Skeletal muscle satellite cell (primary cell): ENCODE measurements around the gene C9orf50.

Source experiments
- H3K27me3 ChIP-seq: 2 replicates; pipeline ENCODE4 v1.7.0; 2013; ENCODE audit warnings: low read length; ENCODE audit not compliant: control insufficient read depth, insufficient read depth
- H3K36me3 ChIP-seq: 2 replicates; pipeline ENCODE4 v1.7.0; 2013; ENCODE audit warnings: mild to moderate bottlenecking, control low read depth, low read length; ENCODE audit not compliant: insufficient read depth
- H3K4me1 ChIP-seq: 2 replicates; pipeline ENCODE4 v1.7.0; 2013; ENCODE audit warnings: low read length; ENCODE audit not compliant: control insufficient read depth, insufficient read depth
- H3K4me2 ChIP-seq: 2 replicates; pipeline ENCODE4 v1.7.0; 2013; ENCODE audit warnings: mild to moderate bottlenecking, low read length
- H3K4me3 ChIP-seq: 2 replicates; pipeline ENCODE4 v1.7.0; 2013; ENCODE audit warnings: low read length
- H3K9ac ChIP-seq: 2 replicates; pipeline ENCODE4 v1.7.0; 2013; ENCODE audit warnings: mild to moderate bottlenecking, low read depth, low read length, moderate library complexity
- H3K9me3 ChIP-seq: replicated peaks from 2 replicates; pipeline ENCODE4 v1.7.0; 2013; ENCODE audit warnings: mild to moderate bottlenecking, control low read depth, low read length

Gene C9orf50

GRCh38 chr9:129656795-129657390, 36.0 kb upstream of the C9orf50 start:
- Histone ChIP-seq H3K36me3 (no peaks in the 10 kb centered on the region), H3K4me1 (peaks cover 10% of the 10 kb centered on the region), H3K9me3 (no peaks in the 10 kb centered on the region), H3K27me3 (peaks cover 45% of the 10 kb centered on the region), H3K4me2 (peak overlapping the region; percentile 46), H3K4me3 (no peak overlapping the region), H3K9ac (no peak overlapping the region)

GRCh38 chr9:129655696-129656095, 34.8 kb upstream of the C9orf50 start:
- H3K36me3 ChIP-seq, result no peaks in the 10 kb centered on the region
- H3K4me2 ChIP-seq, result no peak overlapping the region
- no peaks in the 10 kb centered on the region for H3K9me3 ChIP-seq
- no peak overlapping the region for H3K4me3 ChIP-seq
- no peak overlapping the region for H3K9ac ChIP-seq
- H3K27me3 ChIP-seq, result peaks cover 43% of the 10 kb centered on the region
- H3K4me1 ChIP-seq, result peaks cover 10% of the 10 kb centered on the region

- Histone ChIP-seq H3K4me1 (peaks cover 10% of the 10 kb centered on the region), H3K9ac (no peak overlapping the region), H3K4me2 (no peak overlapping the region), H3K27me3 (peaks cover 40% of the 10 kb centered on the region), H3K4me3 (no peak overlapping the region), H3K36me3 (no peaks in the 10 kb centered on the region), H3K9me3 (no peaks in the 10 kb centered on the region)
These were observed 34.3 kb upstream of the C9orf50 start for GRCh38 chr9:129655154-129655553.

DNA sequence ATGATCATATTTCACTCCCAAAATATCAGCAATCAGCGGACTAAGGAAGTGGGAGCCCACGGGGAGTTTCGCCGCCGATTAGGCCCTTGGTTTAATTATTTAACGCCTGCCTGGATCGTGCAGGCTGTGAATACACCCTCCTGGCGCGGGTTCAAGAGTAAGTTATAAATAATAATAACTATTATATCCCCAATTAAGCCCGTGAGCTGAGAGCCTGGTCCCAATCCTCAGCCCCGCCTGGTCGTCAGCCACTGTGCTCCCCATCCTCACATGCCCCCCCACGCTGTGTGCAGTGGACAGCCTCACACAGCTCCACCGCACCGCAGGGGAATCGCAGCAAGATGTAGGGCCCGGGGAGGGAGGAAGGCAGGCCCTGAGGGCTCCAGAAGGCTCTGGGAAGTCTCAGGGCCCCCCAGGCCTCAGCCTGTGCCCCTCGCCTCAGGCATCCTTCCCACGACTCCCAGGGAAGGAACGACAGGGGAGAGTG, 33.7 kb upstream of the C9orf50 start:
- H3K4me2 ChIP-seq, result no peak overlapping the region
- peaks cover 40% of the 10 kb centered on the region for H3K27me3 ChIP-seq
- no peaks in the 10 kb centered on the region for H3K9me3 ChIP-seq
- no peaks in the 10 kb centered on the region for H3K36me3 ChIP-seq
- peaks cover 10% of the 10 kb centered on the region for H3K4me1 ChIP-seq
- no peak overlapping the region for H3K9ac ChIP-seq
- no peak overlapping the region for H3K4me3 ChIP-seq

GRCh38 chr9:129653823-129654553, 33.1 kb upstream of the C9orf50 start:
- H3K4me2 ChIP-seq, result no peak overlapping the region
- no peaks in the 10 kb centered on the region for H3K9me3 ChIP-seq
- no peak overlapping the region for H3K9ac ChIP-seq
- no peaks in the 10 kb centered on the region for H3K36me3 ChIP-seq
- no peak overlapping the region for H3K4me3 ChIP-seq
- H3K27me3 ChIP-seq, result peaks cover 36% of the 10 kb centered on the region
- peaks cover 10% of the 10 kb centered on the region for H3K4me1 ChIP-seq

DNA sequence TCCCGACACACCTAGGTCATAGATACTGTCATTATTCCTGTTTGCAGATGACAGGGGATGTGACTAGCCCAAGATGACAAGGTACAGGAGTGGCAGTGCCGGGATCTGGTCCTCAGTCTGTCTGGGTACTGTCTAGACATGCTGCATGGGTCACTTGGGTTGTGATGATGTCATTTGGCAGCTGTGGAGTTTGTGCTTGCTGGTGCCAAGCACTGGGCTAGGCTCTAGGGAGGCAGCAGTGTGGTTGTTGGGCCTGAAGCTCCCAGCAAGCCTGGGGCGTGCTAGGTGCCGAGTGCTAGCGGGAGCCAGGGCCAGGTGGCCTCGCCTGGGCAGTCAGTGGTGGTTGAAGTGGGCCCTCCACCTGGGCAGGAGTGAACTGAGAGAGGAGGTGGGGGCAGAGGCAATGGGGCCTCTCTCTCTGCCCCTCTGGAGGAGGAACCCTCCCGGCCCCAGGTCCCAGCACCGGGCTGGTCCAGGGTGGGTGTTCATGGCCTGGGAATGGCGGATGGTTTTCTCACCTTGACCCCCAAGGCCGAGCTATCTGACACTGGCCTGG, 29.9 kb upstream of the C9orf50 start:
- no peak overlapping the region for H3K9ac ChIP-seq

GRCh38 chr9:129649726-129650679, 29.1 kb upstream of the C9orf50 start:
- Histone ChIP-seq H3K9ac (no peak overlapping the region), H3K4me2 (no peak overlapping the region), H3K36me3 (no peaks in the 10 kb centered on the region), H3K4me1 (peaks cover 3% of the 10 kb centered on the region), H3K4me3 (no peak overlapping the region), H3K27me3 (peaks cover 25% of the 10 kb centered on the region), H3K9me3 (no peaks in the 10 kb centered on the region)

More for the DNA sequence above, 29.9 kb upstream of the C9orf50 start:
- no peaks in the 10 kb centered on the region for H3K9me3 ChIP-seq
- H3K27me3 ChIP-seq, result peaks cover 33% of the 10 kb centered on the region
- peaks cover 3% of the 10 kb centered on the region for H3K4me1 ChIP-seq
- no peaks in the 10 kb centered on the region for H3K36me3 ChIP-seq
- H3K4me3 ChIP-seq, result no peak overlapping the region
- no peak overlapping the region for H3K4me2 ChIP-seq

- no peak overlapping the region for H3K4me3 ChIP-seq
- no peak overlapping the region for H3K4me2 ChIP-seq
- H3K9me3 ChIP-seq, result no peaks in the 10 kb centered on the region
- H3K9ac ChIP-seq, result no peak overlapping the region
- H3K36me3 ChIP-seq, result no peaks in the 10 kb centered on the region
- H3K4me1 ChIP-seq, result peaks cover 3% of the 10 kb centered on the region
- peaks cover 13% of the 10 kb centered on the region for H3K27me3 ChIP-seq
These were observed 27.8 kb upstream of the C9orf50 start for GRCh38 chr9:129648764-129649115.

GRCh38 chr9:129648092-129648763, 27.3 kb upstream of the C9orf50 start:
- Histone ChIP-seq H3K9ac (no peak overlapping the region), H3K27me3 (peaks cover 12% of the 10 kb centered on the region), H3K4me3 (no peak overlapping the region), H3K36me3 (no peaks in the 10 kb centered on the region), H3K4me2 (no peak overlapping the region), H3K4me1 (peaks cover 3% of the 10 kb centered on the region), H3K9me3 (no peaks in the 10 kb centered on the region)

GRCh38 chr9:129647635-129648034, 26.7 kb upstream of the C9orf50 start:
- no peaks in the 10 kb centered on the region for H3K9me3 ChIP-seq
- no peak overlapping the region for H3K9ac ChIP-seq
- no peak overlapping the region for H3K4me3 ChIP-seq
- no peaks in the 10 kb centered on the region for H3K36me3 ChIP-seq
- H3K27me3 ChIP-seq, result peaks cover 12% of the 10 kb centered on the region
- peaks cover 4% of the 10 kb centered on the region for H3K4me1 ChIP-seq
- no peak overlapping the region for H3K4me2 ChIP-seq

DNA sequence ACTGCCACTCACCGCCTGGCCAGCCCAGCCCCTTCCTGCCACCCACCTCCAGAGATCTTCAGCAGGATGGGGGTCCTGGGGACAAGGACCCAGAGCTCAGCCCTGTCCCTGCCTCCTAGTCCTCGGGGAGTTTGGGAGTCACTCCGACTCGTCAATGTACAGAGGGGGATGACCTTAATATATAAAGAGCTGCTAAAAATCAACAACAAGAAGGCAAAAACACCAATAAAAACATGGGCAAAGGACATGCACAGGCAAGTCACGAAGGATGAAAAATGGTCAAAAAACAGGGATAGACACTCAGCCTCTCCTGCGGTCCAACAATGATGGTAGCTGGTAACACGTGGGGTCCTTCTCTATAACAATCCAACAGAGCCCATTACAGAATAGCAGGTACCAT, 25.8 kb upstream of the C9orf50 start:
- H3K4me1 ChIP-seq, result peaks cover 7% of the 10 kb centered on the region

More for the DNA sequence above, 25.8 kb upstream of the C9orf50 start:
- no peaks in the 10 kb centered on the region for H3K9me3 ChIP-seq
- no peak overlapping the region for H3K4me3 ChIP-seq
- H3K27me3 ChIP-seq, result peaks cover 12% of the 10 kb centered on the region
- no peaks in the 10 kb centered on the region for H3K36me3 ChIP-seq
- H3K9ac ChIP-seq, result no peak overlapping the region
- H3K4me2 ChIP-seq, result no peak overlapping the region
